A549 (cell line): ENCODE data around the gene CYP2E1. TPM values are rescaled to one million over a fixed set of nuclear protein-coding genes. Genes with fewer than 3 reads are reported as not detected.
A peak's percentile ranks its signal among the peaks of the same experiment; 100 is the strongest.

Experiments used
- ATAC-seq, 2 experiments: fragments of 200-7000 bp in 1 of 2; fragments of >200 bp in 1 of 2; cut with Nextera tagmentation in 1 of 2; cut with Tn5 transposase in 1 of 2; 3 replicates each; pipeline versions ENCODE4 v1.8.0 to v1.9.1; 2018 to 2020; ENCODE audit warnings: mild to moderate bottlenecking in 1 of 2, moderate library complexity in 1 of 2
- CTCF ChIA-PET: fragments of 300-600 bp; sonication (Branson Sonifier 250); formaldehyde crosslinking; extraction: SDS; loops from one replicate; lab custom pipeline; 2021; ENCODE audit warnings: antibody characterized with exemption, inconsistent platforms; lab: Yijun Ruan, JAX
- POLR2A ChIA-PET: fragments of 350-600 bp; formaldehyde crosslinking; extraction: SDS; loops from one replicate; lab custom pipeline; 2021; ENCODE audit warnings: antibody characterized with exemption, inconsistent platforms; lab: Yijun Ruan, JAX
- DNase-seq, 2 experiments: peaks; one replicate each; pipeline versions ENCODE4 v3.0.0 to v3.0.0-alpha.2; 2011 to 2016; ENCODE audit warnings: low read depth in 1 of 2, low spot score in 1 of 2
- FAIRE-seq: peaks from 2 replicates; lab custom pipeline; 2011; peaks lifted over from hg19 to GRCh38; lab: Jason Lieb, UNC
- H3K27ac ChIP-seq, 2 experiments: fragments of >200 bp; sonication (Bioruptor Twin); formaldehyde crosslinking; 3 replicates each; pipeline ENCODE4 v1.5.1; 2016 to 2017
- H3K4me1 ChIP-seq: fragments of >200 bp; sonication (Bioruptor Twin); formaldehyde crosslinking; 3 replicates; pipeline ENCODE4 v1.6.1; 2016
- H3K4me2 ChIP-seq: fragments of >200 bp; sonication (Bioruptor Twin); formaldehyde crosslinking; 3 replicates; pipeline ENCODE4 v1.6.1; 2016
- H3K4me3 ChIP-seq: fragments of >200 bp; sonication (Bioruptor Twin); formaldehyde crosslinking; 3 replicates; pipeline ENCODE4 v1.5.1; 2016
- H3K9me3 ChIP-seq: fragments of >200 bp; sonication (Bioruptor Twin); formaldehyde crosslinking; 3 replicates; pipeline ENCODE4 v1.6.1; 2016
- BHLHE40 ChIP-seq: IDR thresholded peaks from 2 replicates; pipeline ENCODE4 v1.6.1; 2012; ENCODE audit warnings: low read depth, low read length, inconsistent platforms
- CEBPB ChIP-seq, 2 experiments: fragments of >200 bp in 1 of 2; sonication (Bioruptor Twin) in 1 of 2; formaldehyde crosslinking in 1 of 2; IDR thresholded peaks; 2 replicates each; pipeline ENCODE4 v1.6.1; 2012 to 2016
- CHD2 ChIP-seq: fragments of 150-350 bp; IDR thresholded peaks from 2 replicates; pipeline ENCODE4 v1.6.1; 2014; ENCODE audit warnings: low read length; ENCODE audit not compliant: partially characterized antibody
- CHD4 ChIP-seq: fragments of 200-600 bp; sonication (generic); IDR thresholded peaks from 2 replicates; pipeline ENCODE4 v1.6.1; 2016; ENCODE audit warnings: antibody characterized with exemption, mild to moderate bottlenecking, borderline replicate concordance
- EHMT2 ChIP-seq: fragments of 200-600 bp; sonication (generic); IDR thresholded peaks from 2 replicates; pipeline ENCODE4 v1.6.1; 2016; ENCODE audit warnings: antibody characterized with exemption, low read depth, mild to moderate bottlenecking, moderate library complexity
- EP300 ChIP-seq, 2 experiments: fragments of >200 bp; sonication (Bioruptor Twin); formaldehyde crosslinking; IDR thresholded peaks; 2 replicates in 1 of 2; 3 replicates in 1 of 2; pipeline ENCODE4 v1.6.1; 2016 to 2017
- ESRRA ChIP-seq: fragments of 150-350 bp; IDR thresholded peaks from 2 replicates; pipeline ENCODE4 v1.6.1; 2014; ENCODE audit warnings: mild to moderate bottlenecking, low read length, borderline replicate concordance
- FOSL2 ChIP-seq, 2 experiments: fragments of 450-650 bp in 1 of 2; fragments of >200 bp in 1 of 2; sonication (Bioruptor Twin) in 1 of 2; formaldehyde crosslinking; IDR thresholded peaks; 2 replicates each; pipeline versions ENCODE4 v1.5.0 to v1.6.1; 2016 to 2020; ENCODE audit warnings: mild to moderate bottlenecking in 1 of 2, moderate library complexity in 1 of 2
- FOXS1 ChIP-seq: fragments of 250-450 bp; sonication (Bioruptor Pico); IDR thresholded peaks from 2 replicates; pipeline ENCODE4 v1.5.0; 2020; ENCODE audit warnings: mild to moderate bottlenecking, moderate library complexity
- HDAC2 ChIP-seq: fragments of 200-600 bp; sonication (generic); IDR thresholded peaks from 2 replicates; pipeline ENCODE4 v1.6.1; 2016
- KDM5A ChIP-seq: fragments of 200-600 bp; sonication (generic); IDR thresholded peaks from 2 replicates; pipeline ENCODE4 v1.6.1; 2016; ENCODE audit warnings: antibody characterized with exemption, mild to moderate bottlenecking
- MAFK ChIP-seq: fragments of 450-650 bp; IDR thresholded peaks from 2 replicates; pipeline ENCODE4 v1.6.1; 2014; ENCODE audit not compliant: partially characterized antibody
- MAZ ChIP-seq: fragments of 150-350 bp; IDR thresholded peaks from 2 replicates; pipeline ENCODE4 v1.6.1; 2014; ENCODE audit warnings: antibody characterized with exemption, low read depth, low read length, borderline replicate concordance
- MYC ChIP-seq: IDR thresholded peaks from 2 replicates; pipeline ENCODE4 v1.6.1; 2012; ENCODE audit warnings: mild to moderate bottlenecking, inconsistent platforms, low read length, improper control_type of control experiment, borderline replicate concordance
- PHF8 ChIP-seq: fragments of 200-600 bp; sonication (generic); IDR thresholded peaks from 2 replicates; pipeline ENCODE4 v1.6.1; 2016; ENCODE audit warnings: low read depth, mild to moderate bottlenecking, antibody characterized with exemption, moderate library complexity, borderline replicate concordance
- RFX5 ChIP-seq: fragments of 450-650 bp; IDR thresholded peaks from 2 replicates; pipeline ENCODE4 v1.7.1; 2014; ENCODE audit warnings: antibody characterized with exemption, mild to moderate bottlenecking, moderate library complexity
- RNF2 ChIP-seq: fragments of 200-600 bp; sonication (generic); IDR thresholded peaks from 2 replicates; pipeline ENCODE4 v1.6.1; 2016; ENCODE audit warnings: low read depth, mild to moderate bottlenecking, antibody characterized with exemption, moderate library complexity, borderline replicate concordance
- SMC3 ChIP-seq: fragments of >200 bp; sonication (Bioruptor Twin); formaldehyde crosslinking; IDR thresholded peaks from 3 replicates; pipeline ENCODE4 v1.6.1; 2018; ENCODE audit warnings: inconsistent platforms
- SREBF2 ChIP-seq: fragments of 450-650 bp; IDR thresholded peaks from 2 replicates; pipeline ENCODE4 v1.6.1; 2014; ENCODE audit warnings: mild to moderate bottlenecking, moderate library complexity
- TFCP2L1 ChIP-seq: fragments of 250-450 bp; sonication (Bioruptor Pico); IDR thresholded peaks from 2 replicates; pipeline ENCODE4 v1.5.0; 2021; ENCODE audit warnings: mild to moderate bottlenecking
- TP53 ChIP-seq: fragments of 250-450 bp; sonication (Bioruptor Pico); IDR thresholded peaks from 2 replicates; pipeline ENCODE4 v1.5.0; 2021; ENCODE audit warnings: mild to moderate bottlenecking, moderate library complexity
- ZC3H11A ChIP-seq: fragments of 450-650 bp; IDR thresholded peaks from 2 replicates; pipeline ENCODE4 v1.6.1; 2014; ENCODE audit warnings: antibody characterized with exemption, mild to moderate bottlenecking
- ZNF302 ChIP-seq: fragments of 250-450 bp; sonication (Bioruptor Pico); IDR thresholded peaks from 2 replicates; pipeline ENCODE4 v1.9.0; 2021; ENCODE audit warnings: inconsistent platforms, mild to moderate bottlenecking, moderate library complexity
- WGBS: methylation state at CpG from one replicate; pipeline ENCODE4 v1.1.6; 2017; ENCODE audit errors: missing lambda C conversion rate; 5-methylcytosine and 5-hydroxymethylcytosine counted together
- polyA minus RNA-seq: library from RNA; depleted of rRNA, polyadenylated mRNA; stranded (reverse); fragments of >200 nt; gene quantifications from 2 replicates; pipeline ENCODE4 v1.2.3, GENCODE V29; 2011; rRNA and poly(A)+ RNA removed
- polyA plus RNA-seq, 4 experiments: library from polyadenylated mRNA; depleted of rRNA in 3 of 4; stranded (reverse); fragments of >200 nt; fragmentation: RNase III in 1 of 4; extraction: RNeasy Plus Mini Kit Qiagen cat#74134 plus additional on column Dnase treatment in 1 of 4; gene quantifications; 2 replicates in 3 of 4; 3 replicates in 1 of 4; pipeline ENCODE4 v1.2.3, GENCODE V29; 2011 to 2017
- TF ChIP-seq, protein P1 (sequence below): IDR thresholded peaks from 2 replicates; pipeline ENCODE4 v1.6.1; 2012
- TF ChIP-seq, protein P2 (sequence below): IDR thresholded peaks from 2 replicates; pipeline ENCODE4 v1.6.1; 2012

Gene CYP2E1
- polyA plus RNA-seq (2011; rRNA removed) (0.75 and 0.93 TPM in 2 replicates), polyA plus RNA-seq (2017; fragmentation: RNase III; extraction: RNeasy Plus Mini Kit Qiagen cat#74134 plus additional on column Dnase treatment) (0.14 to 0.21 TPM (median 0.17 TPM) in 3 replicates), polyA minus RNA-seq (0.12 and 0.54 TPM in 2 replicates)
- 0.05 and 0.08 TPM in 2 replicates for polyA plus RNA-seq (2012; cell fraction: cytosol; rRNA removed)
- 0.26 and 0.43 TPM in 2 replicates for polyA plus RNA-seq (2012; cell fraction: nucleus; rRNA removed)

DNA sequence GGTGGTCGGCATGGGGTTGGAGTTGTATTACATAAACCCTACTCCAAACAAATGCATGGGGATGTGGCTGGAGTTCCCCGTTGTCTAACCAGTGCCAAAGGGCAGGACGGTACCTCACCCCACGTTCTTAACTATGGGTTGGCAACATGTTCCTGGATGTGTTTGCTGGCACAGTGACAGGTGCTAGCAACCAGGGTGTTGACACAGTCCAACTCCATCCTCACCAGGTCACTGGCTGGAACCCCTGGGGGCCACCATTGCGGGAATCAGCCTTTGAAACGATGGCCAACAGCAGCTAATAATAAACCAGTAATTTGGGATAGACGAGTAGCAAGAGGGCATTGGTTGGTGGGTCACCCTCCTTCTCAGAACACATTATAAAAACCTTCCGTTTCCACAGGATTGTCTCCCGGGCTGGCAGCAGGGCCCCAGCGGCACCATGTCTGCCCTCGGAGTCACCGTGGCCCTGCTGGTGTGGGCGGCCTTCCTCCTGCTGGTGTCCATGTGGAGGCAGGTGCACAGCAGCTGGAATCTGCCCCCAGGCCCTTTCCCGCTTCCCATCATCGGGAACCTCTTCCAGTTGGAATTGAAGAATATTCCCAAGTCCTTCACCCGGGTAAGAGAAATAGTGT lies at the start of gene CYP2E1:
Gene CYP2E1 (plus strand): TSS at position 407 of the 632 bp plus-strand sequence. CDS start 33 bp downstream, at position 440.
- H3K27ac ChIP-seq: no peak within 1 kb of the TSS
- TF ChIP-seq KDM5A: no peak
- no peak for TF ChIP-seq TFCP2L1 (CRISPR knock-in tag)
- TF ChIP-seq RFX5: no peak
- TF ChIP-seq CHD4: no peak
- TF ChIP-seq HDAC2: no peak
- TF ChIP-seq ESRRA: no peak
- TF ChIP-seq, protein P1, sequence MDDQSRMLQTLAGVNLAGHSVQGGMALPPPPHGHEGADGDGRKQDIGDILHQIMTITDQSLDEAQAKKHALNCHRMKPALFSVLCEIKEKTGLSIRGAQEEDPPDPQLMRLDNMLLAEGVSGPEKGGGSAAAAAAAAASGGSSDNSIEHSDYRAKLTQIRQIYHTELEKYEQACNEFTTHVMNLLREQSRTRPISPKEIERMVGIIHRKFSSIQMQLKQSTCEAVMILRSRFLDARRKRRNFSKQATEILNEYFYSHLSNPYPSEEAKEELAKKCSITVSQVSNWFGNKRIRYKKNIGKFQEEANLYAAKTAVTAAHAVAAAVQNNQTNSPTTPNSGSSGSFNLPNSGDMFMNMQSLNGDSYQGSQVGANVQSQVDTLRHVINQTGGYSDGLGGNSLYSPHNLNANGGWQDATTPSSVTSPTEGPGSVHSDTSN: no peak
- TF ChIP-seq MYC: no peak
- TF ChIP-seq ZC3H11A: no peak
- no peak for TF ChIP-seq PHF8
- ATAC-seq (no peak), DNase-seq (no peak), FAIRE-seq (no peak)
- peak within 1 kb of the TSS; percentile 28; the same call in 1 of the 3 replicates for H3K4me3 ChIP-seq
- H3K9me3 ChIP-seq: peaks cover 25% of the 10 kb centered on the region
- H3K4me1 ChIP-seq: 0 out of 3 replicates have a peak, but pooled peaks cover 3% of the 10 kb centered on the region
- CTCF ChIA-PET: interaction anchor here (0.5 to 0.9 kb wide), 2 partner anchors 9 to 77 kb away, joined by 3 read pairs; no protein-coding TSS in a partner anchor
- WGBS: 35% methylated on average over 15 of the region's 16 CpGs
- H3K4me2 ChIP-seq: peak within 1 kb of the TSS; percentile 68
- POLR2A ChIA-PET: no interaction called here

GRCh38 chr10:133481086-133481643 lies 46.0 kb upstream of the CYP2E1 start:
- TF ChIP-seq SREBF2 (no peak), MAZ (no peak), ZNF302 (CRISPR knock-in tag) (no peak), RNF2 (no peak), EP300 (IDR thresholded peaks at IDR 0.05) (no peak), CEBPB (IDR thresholded peaks at IDR 0.05) (no peak), FOSL2 (IDR thresholded peaks at IDR 0.05) (no peak), FOSL2 (CRISPR knock-in tag; IDR thresholded peaks at IDR 0.05) (no peak), BHLHE40 (no peak), EHMT2 (no peak), CHD2 (no peak), FOXS1 (CRISPR knock-in tag) (no peak), KDM5A (no peak), SMC3 (no peak), MAFK (no peak), TP53 (CRISPR knock-in tag) (no peak)
- TF ChIP-seq, protein P2, sequence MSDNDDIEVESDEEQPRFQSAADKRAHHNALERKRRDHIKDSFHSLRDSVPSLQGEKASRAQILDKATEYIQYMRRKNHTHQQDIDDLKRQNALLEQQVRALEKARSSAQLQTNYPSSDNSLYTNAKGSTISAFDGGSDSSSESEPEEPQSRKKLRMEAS: no peak
- CTCF ChIA-PET: no interaction called here
- ATAC-seq: peak; percentile 28 to 70; a peak in 4 of 6 replicates
- FAIRE-seq: no peak
- H3K9me3 ChIP-seq: peaks cover 24% of the 10 kb centered on the region
- H3K4me3 ChIP-seq: no peak overlapping the region
- no peak for DNase-seq
- no peaks in the 10 kb centered on the region for H3K4me1 ChIP-seq
- H3K4me2 ChIP-seq: no peak overlapping the region
- POLR2A ChIA-PET: no interaction called here
- H3K27ac ChIP-seq: no peak overlapping the region
- 44% methylated on average over 7 of the region's 12 CpGs for WGBS
